Measurements from ENCODE around the gene LRP5.

The LRP5 gene

GRCh38 chr11:68311160-68312116, 953 bp upstream of the LRP5 start:
- no peak for TF ChIP-seq CTCF (IDR thresholded peaks at IDR 0.05; ENCODE audit: insufficient read depth, low read length, missing control alignments)
- POLR2A ChIA-PET = no interaction called here
- CTCF ChIA-PET = interaction anchor here (0.8 to 3.1 kb wide), 6 partner anchors 8 to 1202 kb away, joined by 3 to 37 read pairs (median 5); no protein-coding TSS in a partner anchor
- DNase-seq (ENCODE audit: low read depth, low spot score) = no peak
- peak overlapping the region; percentile 74 for H3K4me3 ChIP-seq (ENCODE audit: low read depth, low read length)

- DNase-seq (ENCODE audit: low read depth, low spot score) = no peak
- POLR2A ChIA-PET = no interaction called here
- CTCF ChIA-PET = interaction anchor here (1.3 kb wide), 1 partner anchor 12 kb away, joined by 7 read pairs; no protein-coding TSS in a partner anchor
- H3K4me3 ChIP-seq (ENCODE audit: low read depth, low read length) = peak overlapping the region; percentile 74
- no peak for TF ChIP-seq CTCF (IDR thresholded peaks at IDR 0.05; ENCODE audit: insufficient read depth, low read length, missing control alignments)
Observed at GRCh38 chr11:68312780-68313573, 586 bp downstream of the LRP5 start.

- peak overlapping the region; percentile 74 for H3K4me3 ChIP-seq (ENCODE audit: low read depth, low read length)
- DNase-seq (ENCODE audit: low read depth, low spot score) = no peak
- CTCF ChIA-PET = interaction anchor here (0.8 to 1.6 kb wide), 6 partner anchors 9 to 103 kb away, joined by 3 to 14 read pairs (median 5); no protein-coding TSS in a partner anchor
- POLR2A ChIA-PET = interaction anchor here (1.0 kb wide), 1 partner anchor 60 kb away, joined by 5 read pairs; no protein-coding TSS in a partner anchor
- TF ChIP-seq CTCF (IDR thresholded peaks at IDR 0.05; ENCODE audit: insufficient read depth, low read length, missing control alignments) = no peak
Observed at GRCh38 chr11:68313574-68314202, 1.3 kb downstream of the LRP5 start.

GRCh38 chr11:68314203-68315170, 2.1 kb downstream of the LRP5 start:
- DNase-seq (ENCODE audit: low read depth, low spot score) = no peak
- no peak for TF ChIP-seq CTCF (IDR thresholded peaks at IDR 0.05; ENCODE audit: insufficient read depth, low read length, missing control alignments)
- ChIA-PET POLR2A (interaction anchor here (1.0 kb wide), 1 partner anchor 59 kb away, joined by 5 read pairs; no protein-coding TSS in a partner anchor), CTCF (interaction anchor here (0.8 to 1.6 kb wide), 9 partner anchors 10 to 105 kb away, joined by 3 to 14 read pairs (median 5); no protein-coding TSS in a partner anchor)
- H3K4me3 ChIP-seq (ENCODE audit: low read depth, low read length) = peak overlapping the region; percentile 74

GRCh38 chr11:68315171-68315920, 3.0 kb downstream of the LRP5 start:
- no peak for DNase-seq (ENCODE audit: low read depth, low spot score)
- ChIA-PET CTCF (interaction anchor here (1.0 to 1.7 kb wide), 9 partner anchors 10 to 106 kb away, joined by 3 to 6 read pairs (median 4); no protein-coding TSS in a partner anchor), POLR2A (no interaction called here)
- H3K4me3 ChIP-seq (ENCODE audit: low read depth, low read length) = peak overlapping the region; percentile 74
- no peak for TF ChIP-seq CTCF (IDR thresholded peaks at IDR 0.05; ENCODE audit: insufficient read depth, low read length, missing control alignments)
